Measurements from ENCODE around the gene RBMS2. TPM values are rescaled to one million over a fixed set of nuclear protein-coding genes. Genes with fewer than 3 reads are reported as not detected.
A peak's percentile ranks its signal among the peaks of the same experiment; 100 is the strongest.

Gene RBMS2
- total RNA-seq, 1 donor from 2014 or later: 111 TPM

- H3K27ac ChIP-seq (ENCODE audit: low read depth, low read length): no peak overlapping the region
- no peaks in the 10 kb centered on the region for H3K79me2 ChIP-seq (ENCODE audit: insufficient read depth, low read length)
- DNase-seq (ENCODE audit: low read depth) (no peak), FAIRE-seq (no peak)
- TF ChIP-seq EZH2 (IDR thresholded peaks at IDR 0.05; ENCODE audit: insufficient read depth, low read length) (no peak), CTCF (IDR thresholded peaks at IDR 0.05; ENCODE audit: insufficient read depth, low read depth, low read length) (no peak)
- no peaks in the 10 kb centered on the region for H3K4me1 ChIP-seq (ENCODE audit: insufficient read depth, low read length)
- Mint-ChIP-seq H3K9me3 (ENCODE audit: unreplicated experiment) (no peaks in the 10 kb centered on the region), H3K36me3 (ENCODE audit: low read depth, unreplicated experiment) (peaks cover 17% of the 10 kb centered on the region), H3K27me3 (ENCODE audit: low read depth, unreplicated experiment) (no peaks in the 10 kb centered on the region), H3K4me1 (ENCODE audit: low read depth, unreplicated experiment) (peaks cover 30% of the 10 kb centered on the region), H3K4me3 (ENCODE audit: unreplicated experiment) (no peak overlapping the region), H3K27ac (ENCODE audit: unreplicated experiment) (no peak overlapping the region)
- peaks cover 5% of the 10 kb centered on the region for H4K20me1 ChIP-seq (ENCODE audit: insufficient read depth, low read length)
- H3K36me3 ChIP-seq (ENCODE audit: insufficient read depth, low read length): peaks cover 43% of the 10 kb centered on the region
- no peaks in the 10 kb centered on the region for H3K9me3 ChIP-seq (ENCODE audit: insufficient read depth, low read depth, low read length)
- H3K4me3 ChIP-seq (ENCODE audit: insufficient read depth, low read depth, low read length): no peak overlapping the region
- no peak overlapping the region for H3K9ac ChIP-seq (ENCODE audit: low read length)
- H2AFZ ChIP-seq (ENCODE audit: low read depth, low read length): no peak overlapping the region
- no peaks in the 10 kb centered on the region for H3K27me3 ChIP-seq (ENCODE audit: insufficient read depth, low read length)
- H3K4me2 ChIP-seq (ENCODE audit: low read length): no peak overlapping the region
Measured at GRCh38 chr12:56568146-56568545, 46.5 kb downstream of the RBMS2 start.

DNA sequence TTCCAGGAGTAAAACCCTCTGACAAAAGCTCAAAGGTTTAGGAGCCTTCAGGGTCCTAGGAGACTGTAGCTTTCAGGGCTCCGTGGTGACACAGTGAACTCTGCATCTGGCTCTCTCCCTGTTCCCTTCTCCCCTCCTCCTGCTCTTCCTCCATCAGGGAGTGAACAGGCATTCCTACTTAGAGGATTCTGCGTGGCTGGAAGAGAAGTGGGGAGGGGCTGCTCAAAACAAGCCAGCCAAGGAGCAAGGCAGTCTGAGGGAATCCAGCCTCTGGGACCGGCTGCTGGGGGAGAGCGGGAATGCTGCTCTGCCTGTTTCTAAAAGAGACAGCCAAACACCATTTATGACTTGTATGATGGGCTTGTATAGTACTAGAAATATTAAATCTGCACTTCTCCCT lies 49.5 kb downstream of the RBMS2 start:
- no peak for TF ChIP-seq CTCF (IDR thresholded peaks at IDR 0.05; ENCODE audit: insufficient read depth, low read depth, low read length)
- TF ChIP-seq EZH2 (IDR thresholded peaks at IDR 0.05; ENCODE audit: insufficient read depth, low read length): no peak
- peaks cover 11% of the 10 kb centered on the region for H3K36me3 Mint-ChIP-seq (ENCODE audit: low read depth, unreplicated experiment)

GRCh38 chr12:56572288-56572687 lies 50.7 kb downstream of the RBMS2 start:
- H3K9me3 ChIP-seq (ENCODE audit: insufficient read depth, low read depth, low read length): no peaks in the 10 kb centered on the region
- Mint-ChIP-seq H3K4me3 (ENCODE audit: unreplicated experiment) (no peak overlapping the region), H3K27me3 (ENCODE audit: low read depth, unreplicated experiment) (no peaks in the 10 kb centered on the region), H3K36me3 (ENCODE audit: low read depth, unreplicated experiment) (peaks cover 9% of the 10 kb centered on the region), H3K4me1 (ENCODE audit: low read depth, unreplicated experiment) (peaks cover 19% of the 10 kb centered on the region), H3K27ac (ENCODE audit: unreplicated experiment) (no peak overlapping the region), H3K9me3 (ENCODE audit: unreplicated experiment) (no peaks in the 10 kb centered on the region)
- no peaks in the 10 kb centered on the region for H4K20me1 ChIP-seq (ENCODE audit: insufficient read depth, low read length)
- no peak overlapping the region for H3K4me2 ChIP-seq (ENCODE audit: low read length)
- TF ChIP-seq EZH2 (IDR thresholded peaks at IDR 0.05; ENCODE audit: insufficient read depth, low read length) (no peak), CTCF (IDR thresholded peaks at IDR 0.05; ENCODE audit: insufficient read depth, low read depth, low read length) (no peak)
- no peak overlapping the region for H2AFZ ChIP-seq (ENCODE audit: low read depth, low read length)
- H3K79me2 ChIP-seq (ENCODE audit: insufficient read depth, low read length): no peaks in the 10 kb centered on the region
- FAIRE-seq (no peak), DNase-seq (ENCODE audit: low read depth) (no peak)
- H3K27ac ChIP-seq (ENCODE audit: low read depth, low read length): no peak overlapping the region
- H3K4me3 ChIP-seq (ENCODE audit: insufficient read depth, low read depth, low read length): no peak overlapping the region
- peaks cover 41% of the 10 kb centered on the region for H3K36me3 ChIP-seq (ENCODE audit: insufficient read depth, low read length)
- no peak overlapping the region for H3K9ac ChIP-seq (ENCODE audit: low read length)
- H3K27me3 ChIP-seq (ENCODE audit: insufficient read depth, low read length): no peaks in the 10 kb centered on the region
- H3K4me1 ChIP-seq (ENCODE audit: insufficient read depth, low read length): peaks cover 10% of the 10 kb centered on the region

More for the DNA sequence above, 49.5 kb downstream of the RBMS2 start:
- Histone ChIP-seq H3K36me3 (ENCODE audit: insufficient read depth, low read length) (peaks cover 38% of the 10 kb centered on the region), H3K9ac (ENCODE audit: low read length) (no peak overlapping the region), H3K27ac (ENCODE audit: low read depth, low read length) (no peak overlapping the region), H4K20me1 (ENCODE audit: insufficient read depth, low read length) (no peaks in the 10 kb centered on the region), H3K9me3 (ENCODE audit: insufficient read depth, low read depth, low read length) (no peaks in the 10 kb centered on the region), H3K4me1 (ENCODE audit: insufficient read depth, low read length) (peaks cover 10% of the 10 kb centered on the region), H3K4me3 (ENCODE audit: insufficient read depth, low read depth, low read length) (no peak overlapping the region), H2AFZ (ENCODE audit: low read depth, low read length) (no peak overlapping the region), H3K4me2 (ENCODE audit: low read length) (no peak overlapping the region), H3K79me2 (ENCODE audit: insufficient read depth, low read length) (no peaks in the 10 kb centered on the region), H3K27me3 (ENCODE audit: insufficient read depth, low read length) (no peaks in the 10 kb centered on the region)
- Mint-ChIP-seq H3K27ac (ENCODE audit: unreplicated experiment) (peak overlapping the region; percentile 80), H3K9me3 (ENCODE audit: unreplicated experiment) (no peaks in the 10 kb centered on the region), H3K4me3 (ENCODE audit: unreplicated experiment) (no peak overlapping the region), H3K27me3 (ENCODE audit: low read depth, unreplicated experiment) (no peaks in the 10 kb centered on the region), H3K4me1 (ENCODE audit: low read depth, unreplicated experiment) (peaks cover 20% of the 10 kb centered on the region)
- DNase-seq (ENCODE audit: low read depth) (no peak), FAIRE-seq (no peak)

Measured in astrocyte (in vitro differentiated cells and primary cell).